ENCODE data around the gene UBR2.

DNA sequence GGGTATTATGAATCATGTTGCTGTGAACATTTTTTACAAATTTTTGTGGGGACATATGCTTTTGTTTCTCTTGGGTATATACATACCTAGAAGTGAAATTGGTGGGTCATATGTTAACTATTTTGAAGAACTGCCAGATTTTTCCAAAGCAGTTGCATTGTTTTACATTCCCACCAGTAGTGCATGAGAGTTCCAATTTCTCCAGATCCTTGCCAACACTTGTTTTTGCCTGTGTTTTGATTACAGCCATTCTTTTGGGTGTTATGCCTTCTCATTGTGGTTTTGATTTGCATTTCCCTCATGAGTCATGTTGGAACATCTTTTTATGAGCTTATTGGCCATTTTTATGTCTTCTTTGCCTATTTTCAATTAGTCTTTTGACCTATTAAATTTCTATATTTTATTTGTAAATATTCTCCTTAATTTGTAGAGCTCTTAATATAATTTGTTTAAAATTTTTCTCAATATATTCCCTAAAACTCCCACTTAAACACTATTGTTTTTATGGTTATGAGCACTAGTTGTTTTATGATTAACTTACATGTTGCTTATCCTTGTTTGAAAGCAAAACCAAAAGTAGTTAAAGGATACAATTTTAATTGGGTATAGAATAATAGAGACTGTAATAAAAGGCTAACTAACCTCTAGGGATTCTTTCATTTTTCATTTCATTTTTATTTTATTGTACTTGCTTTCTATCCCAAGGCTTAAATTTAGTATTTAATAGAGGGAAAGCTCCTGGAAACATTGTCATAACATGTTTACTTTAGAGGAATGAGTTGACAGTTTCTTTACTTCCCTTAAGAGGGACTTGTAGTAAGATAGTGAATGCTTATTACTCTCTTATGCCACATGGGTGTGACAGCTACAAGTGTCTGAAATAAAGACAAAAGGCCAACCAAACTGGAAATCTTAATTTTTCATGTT is 5.5 kb downstream of the UBR2 start:
- TF ChIP-seq, protein P1, sequence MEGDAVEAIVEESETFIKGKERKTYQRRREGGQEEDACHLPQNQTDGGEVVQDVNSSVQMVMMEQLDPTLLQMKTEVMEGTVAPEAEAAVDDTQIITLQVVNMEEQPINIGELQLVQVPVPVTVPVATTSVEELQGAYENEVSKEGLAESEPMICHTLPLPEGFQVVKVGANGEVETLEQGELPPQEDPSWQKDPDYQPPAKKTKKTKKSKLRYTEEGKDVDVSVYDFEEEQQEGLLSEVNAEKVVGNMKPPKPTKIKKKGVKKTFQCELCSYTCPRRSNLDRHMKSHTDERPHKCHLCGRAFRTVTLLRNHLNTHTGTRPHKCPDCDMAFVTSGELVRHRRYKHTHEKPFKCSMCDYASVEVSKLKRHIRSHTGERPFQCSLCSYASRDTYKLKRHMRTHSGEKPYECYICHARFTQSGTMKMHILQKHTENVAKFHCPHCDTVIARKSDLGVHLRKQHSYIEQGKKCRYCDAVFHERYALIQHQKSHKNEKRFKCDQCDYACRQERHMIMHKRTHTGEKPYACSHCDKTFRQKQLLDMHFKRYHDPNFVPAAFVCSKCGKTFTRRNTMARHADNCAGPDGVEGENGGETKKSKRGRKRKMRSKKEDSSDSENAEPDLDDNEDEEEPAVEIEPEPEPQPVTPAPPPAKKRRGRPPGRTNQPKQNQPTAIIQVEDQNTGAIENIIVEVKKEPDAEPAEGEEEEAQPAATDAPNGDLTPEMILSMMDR (conservative IDR thresholded peaks at IDR 0.05 in 1 of 2, IDR thresholded peaks at IDR 0.05 in 1 of 2; ENCODE audit: low read depth in 1 of 2, low read length in 2 of 2), result peak in 1 of 2 donors; percentile 13
- TF ChIP-seq EZH2 (IDR thresholded peaks at IDR 0.05; ENCODE audit: low read length, missing control alignments), result no peak

Measured in fibroblast of lung (primary cell).